ENCODE data around the gene FIGNL2.

GRCh38 chr12:51777457-51777856 is 71.1 kb downstream of the FIGNL2 start:
- TF ChIP-seq EZH2 (IDR thresholded peaks at IDR 0.05) = no peak
- TF ChIP-seq POLR2AphosphoS5 (IDR thresholded peaks at IDR 0.05; ENCODE audit: borderline replicate concordance, low read depth, low read length) = no peak

All from SK-N-MC (cell line).